SK-N-SH (cell line): ENCODE measurements around the gene SLIT2. TPM values are rescaled to one million over a fixed set of nuclear protein-coding genes. Genes with fewer than 3 reads are reported as not detected.

Experiments used
- CTCF ChIA-PET: fragments of 300-600, 350-600 bp; formaldehyde crosslinking; extraction: SDS; loops from one replicate; lab custom pipeline; 2021; lab: Yijun Ruan, JAX
- POLR2A ChIA-PET: fragments of 350-600 bp; sonication (Branson Sonifier 250); formaldehyde crosslinking; extraction: SDS; loops from one replicate; lab custom pipeline; 2020; ENCODE audit warnings: antibody characterized with exemption, inconsistent platforms; lab: Yijun Ruan, JAX
- DNase-seq: peaks from one replicate; pipeline ENCODE4 v3.0.0; 2012
- H2AFZ ChIP-seq: fragments of 200-600 bp; sonication (generic); 2 replicates; pipeline ENCODE4 v1.8.1; 2016; ENCODE audit warnings: antibody characterized with exemption, mild to moderate bottlenecking, low read depth
- H3F3A ChIP-seq: fragments of 200-600 bp; sonication (generic); replicated peaks from 2 replicates; pipeline ENCODE3; 2016; ENCODE audit warnings: antibody characterized with exemption, mild to moderate bottlenecking; ENCODE audit not compliant: insufficient read depth
- H3K27ac ChIP-seq, 2 experiments: fragments of 200-500 bp in 1 of 2; fragments of 200-600 bp in 1 of 2; sonication (Bioruptor generic) in 1 of 2; sonication (generic), shearing (Covaris generic) in 1 of 2; 2 replicates each; pipeline versions ENCODE4 v1.5.1 to v1.6.1; 2014 to 2016; ENCODE audit warnings: low read depth in 2 of 2, inconsistent platforms in 1 of 2, low read length in 1 of 2, mild to moderate bottlenecking in 1 of 2, mixed read lengths in 1 of 2
- H3K27me3 ChIP-seq: fragments of 200-600 bp; sonication (generic), shearing (Covaris generic); 2 replicates; pipeline ENCODE4 v1.6.1; 2016; ENCODE audit warnings: mixed run types; ENCODE audit not compliant: insufficient read depth
- H3K36me3 ChIP-seq, 2 experiments: fragments of 200-500 bp in 1 of 2; fragments of 200-600 bp in 1 of 2; sonication (Bioruptor generic) in 1 of 2; sonication (generic) in 1 of 2; replicated peaks in 1 of 2; 2 replicates each; pipeline versions ENCODE3 to v1.5.1; 2014 to 2016; ENCODE audit warnings: low read length in 1 of 2, mild to moderate bottlenecking in 1 of 2; ENCODE audit not compliant: insufficient read depth in 2 of 2, control insufficient read depth in 1 of 2
- H3K4me1 ChIP-seq, 2 experiments: fragments of 200-500 bp in 1 of 2; fragments of 200-600 bp in 1 of 2; sonication (Bioruptor generic) in 1 of 2; sonication (generic), shearing (Covaris generic) in 1 of 2; 2 replicates each; pipeline versions ENCODE4 v1.5.1 to v1.6.1; 2014 to 2016; ENCODE audit warnings: low read depth in 1 of 2, low read length in 1 of 2, mixed run types in 1 of 2; ENCODE audit not compliant: insufficient read depth in 2 of 2, control insufficient read depth in 1 of 2
- H3K4me2 ChIP-seq: fragments of 200-600 bp; sonication (generic), shearing (Covaris generic); 2 replicates; pipeline ENCODE4 v1.6.1; 2017; ENCODE audit warnings: mixed run types
- H3K4me3 ChIP-seq, 2 experiments: fragments of 200-500 bp in 1 of 2; fragments of 200-600 bp in 1 of 2; sonication (Bioruptor generic) in 1 of 2; sonication (generic), shearing (Covaris generic) in 1 of 2; 2 replicates each; pipeline versions ENCODE4 v1.5.1 to v1.8.1; 2014 to 2016; ENCODE audit warnings: low read depth in 2 of 2, inconsistent platforms in 1 of 2, low read length in 1 of 2, mild to moderate bottlenecking in 1 of 2, mixed read lengths in 1 of 2, moderate library complexity in 1 of 2
- H3K79me2 ChIP-seq: fragments of 200-600 bp; sonication (generic); 2 replicates; pipeline ENCODE4 v1.8.1; 2017; ENCODE audit warnings: mild to moderate bottlenecking; ENCODE audit not compliant: insufficient read depth
- H3K9ac ChIP-seq: fragments of 200-600 bp; sonication (generic); 2 replicates; pipeline ENCODE4 v1.6.1; 2017; ENCODE audit warnings: mixed run types
- H3K9me2 ChIP-seq: fragments of 200-600 bp; sonication (generic); 2 replicates; pipeline ENCODE4 v1.6.1; 2017; ENCODE audit warnings: mixed run types
- H3K9me3 ChIP-seq: fragments of 200-600 bp; sonication (generic); 2 replicates; pipeline ENCODE4 v1.6.1; 2017; ENCODE audit warnings: mixed run types, mild to moderate bottlenecking, moderate library complexity
- H4K20me1 ChIP-seq: fragments of 200-600 bp; sonication (generic); 2 replicates; pipeline ENCODE4 v1.6.1; 2017; ENCODE audit warnings: mild to moderate bottlenecking, mixed run types; ENCODE audit not compliant: insufficient read depth
- ELF1 ChIP-seq: IDR thresholded peaks from 2 replicates; pipeline ENCODE4 v1.4.0; 2012
- FOSL2 ChIP-seq: IDR thresholded peaks from 2 replicates; pipeline ENCODE4 v1.4.0; 2012; ENCODE audit warnings: low read depth, mild to moderate bottlenecking, moderate library complexity, borderline replicate concordance
- FOXM1 ChIP-seq: IDR thresholded peaks from 2 replicates; pipeline ENCODE4 v1.4.0; 2012; ENCODE audit warnings: low read depth, mild to moderate bottlenecking
- GABPA ChIP-seq: IDR thresholded peaks from 2 replicates; pipeline ENCODE4 v1.4.0; 2012; ENCODE audit warnings: low read depth, mild to moderate bottlenecking
- MEF2A ChIP-seq: IDR thresholded peaks from 2 replicates; pipeline ENCODE4 v1.4.0; 2012; ENCODE audit warnings: low read depth, borderline replicate concordance
- PBX3 ChIP-seq: IDR thresholded peaks from 2 replicates; pipeline ENCODE4; 2012
- REST ChIP-seq: IDR thresholded peaks from 2 replicates; pipeline ENCODE4 v1.6.1; 2012; ENCODE audit warnings: mild to moderate bottlenecking, low read depth, low read length, moderate library complexity
- USF1 ChIP-seq: IDR thresholded peaks from 2 replicates; pipeline ENCODE4 v1.4.0; 2012; ENCODE audit warnings: low read depth, borderline replicate concordance
- WGBS: methylation state at CpG from one replicate; pipeline ENCODE4 v1.1.6; 2017; ENCODE audit warnings: low lambda C conversion rate; 5-methylcytosine and 5-hydroxymethylcytosine counted together
- polyA plus RNA-seq, 3 experiments: library from polyadenylated mRNA; depleted of rRNA; stranded (reverse); fragments of >200 nt; gene quantifications; 2 replicates each; pipeline ENCODE4 v1.2.3, GENCODE V29; 2012
- TF ChIP-seq, protein P1 (sequence below): IDR thresholded peaks from 2 replicates; pipeline ENCODE4 v1.4.0; 2012; ENCODE audit warnings: low read depth, borderline replicate concordance
- TF ChIP-seq, protein P2 (sequence below): fragments of 150-350 bp; IDR thresholded peaks from 2 replicates; pipeline ENCODE4 v1.6.1; 2017; ENCODE audit warnings: antibody characterized with exemption, low read length, low read depth, borderline replicate concordance
- TF ChIP-seq, protein P3 (sequence below): fragments of 200-600 bp; sonication (generic); IDR thresholded peaks from 2 replicates; pipeline ENCODE4 v1.6.1; 2017; ENCODE audit warnings: antibody characterized with exemption, mild to moderate bottlenecking, moderate library complexity
- TF ChIP-seq, protein P4 (sequence below): fragments of 150-350 bp; IDR thresholded peaks from 2 replicates; pipeline ENCODE4 v1.6.1; 2016; ENCODE audit warnings: mild to moderate bottlenecking, low read depth, low read length

The SLIT2 gene
- polyA plus RNA-seq, 1 of the 3 experiments (the other 2 are of a cell fraction): 68.7 TPM

DNA sequence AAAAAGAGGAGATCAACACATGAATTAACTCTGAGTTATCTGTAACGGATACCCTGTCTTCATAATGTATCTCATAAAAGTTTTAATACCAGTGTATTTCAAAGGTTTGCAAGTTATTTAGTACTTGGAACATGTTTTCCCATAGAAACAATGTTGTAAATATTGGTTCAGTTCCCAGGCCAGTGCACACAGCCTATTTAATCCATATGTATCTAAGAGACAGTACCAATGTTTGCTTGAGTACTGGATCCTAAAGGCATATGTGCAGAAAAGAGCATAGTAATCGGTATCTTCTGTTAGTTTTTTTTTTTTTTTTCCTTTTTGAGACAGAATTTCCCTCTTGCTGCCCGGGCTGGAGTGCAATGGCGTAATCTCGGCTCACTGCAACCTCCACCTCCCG, 46.1 kb downstream of the SLIT2 start:
- DNase-seq: no peak
- Histone ChIP-seq H3K9me3 (no peaks in the 10 kb centered on the region), H2AFZ (no peak overlapping the region), H3K4me3 (no peak overlapping the region), H3K79me2 (peaks cover 90% of the 10 kb centered on the region), H3K4me2 (no peak overlapping the region), H3F3A (peaks cover 4% of the 10 kb centered on the region), H3K36me3 (peaks cover 0 to 23% of the 10 kb centered on the region in 2 experiments), H3K9me2 (no peaks in the 10 kb centered on the region), H3K27ac (0 out of 4 replicates have a peak overlapping the region, but pooled peaks of 1 of the 2 experiments have one; percentile 6), H4K20me1 (peaks cover 17% of the 10 kb centered on the region; the same call in 1 of the 2 replicates), H3K4me1 (no peaks in the 10 kb centered on the region; a peak in 2 of 4 replicates), H3K9ac (no peak overlapping the region), H3K27me3 (no peaks in the 10 kb centered on the region)
- 87% methylated on average over 6 of the region's 6 CpGs for WGBS
- CTCF ChIA-PET: interaction anchor here (1.6 to 2.0 kb wide), 3 partner anchors 8 to 387 kb away, joined by 4 to 7 read pairs (median 5); no protein-coding TSS in a partner anchor
- POLR2A ChIA-PET: no interaction called here
- TF ChIP-seq PBX3 (no peak), GABPA (no peak), ELF1 (no peak), FOSL2 (no peak), USF1 (no peak), MEF2A (no peak), REST (no peak), FOXM1 (no peak)
- TF ChIP-seq, protein P1, sequence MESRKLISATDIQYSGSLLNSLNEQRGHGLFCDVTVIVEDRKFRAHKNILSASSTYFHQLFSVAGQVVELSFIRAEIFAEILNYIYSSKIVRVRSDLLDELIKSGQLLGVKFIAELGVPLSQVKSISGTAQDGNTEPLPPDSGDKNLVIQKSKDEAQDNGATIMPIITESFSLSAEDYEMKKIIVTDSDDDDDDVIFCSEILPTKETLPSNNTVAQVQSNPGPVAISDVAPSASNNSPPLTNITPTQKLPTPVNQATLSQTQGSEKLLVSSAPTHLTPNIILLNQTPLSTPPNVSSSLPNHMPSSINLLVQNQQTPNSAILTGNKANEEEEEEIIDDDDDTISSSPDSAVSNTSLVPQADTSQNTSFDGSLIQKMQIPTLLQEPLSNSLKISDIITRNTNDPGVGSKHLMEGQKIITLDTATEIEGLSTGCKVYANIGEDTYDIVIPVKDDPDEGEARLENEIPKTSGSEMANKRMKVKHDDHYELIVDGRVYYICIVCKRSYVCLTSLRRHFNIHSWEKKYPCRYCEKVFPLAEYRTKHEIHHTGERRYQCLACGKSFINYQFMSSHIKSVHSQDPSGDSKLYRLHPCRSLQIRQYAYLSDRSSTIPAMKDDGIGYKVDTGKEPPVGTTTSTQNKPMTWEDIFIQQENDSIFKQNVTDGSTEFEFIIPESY: no peak
- TF ChIP-seq, protein P2, sequence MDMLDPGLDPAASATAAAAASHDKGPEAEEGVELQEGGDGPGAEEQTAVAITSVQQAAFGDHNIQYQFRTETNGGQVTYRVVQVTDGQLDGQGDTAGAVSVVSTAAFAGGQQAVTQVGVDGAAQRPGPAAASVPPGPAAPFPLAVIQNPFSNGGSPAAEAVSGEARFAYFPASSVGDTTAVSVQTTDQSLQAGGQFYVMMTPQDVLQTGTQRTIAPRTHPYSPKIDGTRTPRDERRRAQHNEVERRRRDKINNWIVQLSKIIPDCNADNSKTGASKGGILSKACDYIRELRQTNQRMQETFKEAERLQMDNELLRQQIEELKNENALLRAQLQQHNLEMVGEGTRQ: no peak
- TF ChIP-seq, protein P3, sequence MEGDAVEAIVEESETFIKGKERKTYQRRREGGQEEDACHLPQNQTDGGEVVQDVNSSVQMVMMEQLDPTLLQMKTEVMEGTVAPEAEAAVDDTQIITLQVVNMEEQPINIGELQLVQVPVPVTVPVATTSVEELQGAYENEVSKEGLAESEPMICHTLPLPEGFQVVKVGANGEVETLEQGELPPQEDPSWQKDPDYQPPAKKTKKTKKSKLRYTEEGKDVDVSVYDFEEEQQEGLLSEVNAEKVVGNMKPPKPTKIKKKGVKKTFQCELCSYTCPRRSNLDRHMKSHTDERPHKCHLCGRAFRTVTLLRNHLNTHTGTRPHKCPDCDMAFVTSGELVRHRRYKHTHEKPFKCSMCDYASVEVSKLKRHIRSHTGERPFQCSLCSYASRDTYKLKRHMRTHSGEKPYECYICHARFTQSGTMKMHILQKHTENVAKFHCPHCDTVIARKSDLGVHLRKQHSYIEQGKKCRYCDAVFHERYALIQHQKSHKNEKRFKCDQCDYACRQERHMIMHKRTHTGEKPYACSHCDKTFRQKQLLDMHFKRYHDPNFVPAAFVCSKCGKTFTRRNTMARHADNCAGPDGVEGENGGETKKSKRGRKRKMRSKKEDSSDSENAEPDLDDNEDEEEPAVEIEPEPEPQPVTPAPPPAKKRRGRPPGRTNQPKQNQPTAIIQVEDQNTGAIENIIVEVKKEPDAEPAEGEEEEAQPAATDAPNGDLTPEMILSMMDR: no peak
- TF ChIP-seq, protein P4, sequence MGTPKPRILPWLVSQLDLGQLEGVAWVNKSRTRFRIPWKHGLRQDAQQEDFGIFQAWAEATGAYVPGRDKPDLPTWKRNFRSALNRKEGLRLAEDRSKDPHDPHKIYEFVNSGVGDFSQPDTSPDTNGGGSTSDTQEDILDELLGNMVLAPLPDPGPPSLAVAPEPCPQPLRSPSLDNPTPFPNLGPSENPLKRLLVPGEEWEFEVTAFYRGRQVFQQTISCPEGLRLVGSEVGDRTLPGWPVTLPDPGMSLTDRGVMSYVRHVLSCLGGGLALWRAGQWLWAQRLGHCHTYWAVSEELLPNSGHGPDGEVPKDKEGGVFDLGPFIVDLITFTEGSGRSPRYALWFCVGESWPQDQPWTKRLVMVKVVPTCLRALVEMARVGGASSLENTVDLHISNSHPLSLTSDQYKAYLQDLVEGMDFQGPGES: no peak
- TF ChIP-seq, all 33 proteins: peak for 0
